Keratinocyte (primary cell): Measurements from ENCODE around the gene GTPBP6. TPM values are rescaled to one million over a fixed set of nuclear protein-coding genes. Genes with fewer than 3 reads are reported as not detected.

ENCODE experiments used
- DNase-seq: peaks from one replicate; pipeline ENCODE4 v3.0.0-alpha.2; 2011; ENCODE audit warnings: low read depth, missing footprints, low spot score
- FAIRE-seq: peaks from 2 replicates; lab custom pipeline; 2011; peaks lifted over from hg19 to GRCh38; lab: Jason Lieb, UNC
- H2AFZ ChIP-seq: 2 replicates; pipeline ENCODE4 v1.6.0; 2012; ENCODE audit warnings: low read length, control low read depth, inconsistent platforms; ENCODE audit not compliant: control insufficient read depth
- H3K27ac ChIP-seq: 2 replicates; pipeline ENCODE4 v1.5.1; 2011; ENCODE audit warnings: low read length; ENCODE audit not compliant: control insufficient read depth, insufficient read depth
- H3K27me3 ChIP-seq: 3 replicates; pipeline ENCODE4 v1.6.0; 2011; ENCODE audit warnings: low read length; ENCODE audit not compliant: control insufficient read depth, insufficient read depth; ENCODE audit errors: extremely low read depth
- H3K36me3 ChIP-seq, 2 experiments: 2 replicates in 1 of 2; 3 replicates in 1 of 2; pipeline ENCODE4 v1.5.1; 2011; ENCODE audit warnings: low read length in 2 of 2, mild to moderate bottlenecking in 1 of 2; ENCODE audit not compliant: control insufficient read depth in 2 of 2, insufficient read depth in 2 of 2; ENCODE audit errors: extremely low read depth in 1 of 2
- H3K4me1 ChIP-seq: 3 replicates; pipeline ENCODE4 v1.5.1; 2011; ENCODE audit warnings: low read length; ENCODE audit not compliant: control insufficient read depth, insufficient read depth; ENCODE audit errors: extremely low read depth
- H3K4me2 ChIP-seq: 3 replicates; pipeline ENCODE4 v1.6.0; 2011; ENCODE audit warnings: low read depth, low read length; ENCODE audit not compliant: control insufficient read depth, insufficient read depth; ENCODE audit errors: extremely low read depth
- H3K4me3 ChIP-seq, 3 experiments: fragments of 200-600 bp in 1 of 3; sonication (generic) in 1 of 3; 2 replicates in 2 of 3; 3 replicates in 1 of 3; pipeline ENCODE4 v1.5.1; 2011 to 2016; ENCODE audit warnings: low read length in 3 of 3, mild to moderate bottlenecking in 3 of 3, control low read depth in 2 of 3, inconsistent platforms in 1 of 3, low read depth in 1 of 3, mixed read lengths in 1 of 3, mixed run types in 1 of 3, moderate library complexity in 1 of 3; ENCODE audit not compliant: control insufficient read depth in 2 of 3, insufficient read depth in 2 of 3; ENCODE audit errors: extremely low read depth in 1 of 3
- H3K79me2 ChIP-seq: 2 replicates; pipeline ENCODE4 v1.6.0; 2012; ENCODE audit warnings: low read length; ENCODE audit not compliant: control insufficient read depth, insufficient read depth
- H3K9ac ChIP-seq: 3 replicates; pipeline ENCODE4 v1.6.0; 2011; ENCODE audit warnings: low read length; ENCODE audit not compliant: control insufficient read depth, insufficient read depth; ENCODE audit errors: extremely low read depth
- H3K9me1 ChIP-seq: 3 replicates; pipeline ENCODE4 v1.6.0; 2011; ENCODE audit warnings: low read length; ENCODE audit not compliant: control insufficient read depth, insufficient read depth; ENCODE audit errors: extremely low read depth
- H3K9me3 ChIP-seq: 2 replicates; pipeline ENCODE4 v1.5.1; 2012; ENCODE audit warnings: low read depth, low read length; ENCODE audit not compliant: control insufficient read depth
- H4K20me1 ChIP-seq: 3 replicates; pipeline ENCODE4 v1.6.0; 2011; ENCODE audit warnings: low read length; ENCODE audit not compliant: control insufficient read depth, insufficient read depth; ENCODE audit errors: extremely low read depth
- EZH2 ChIP-seq: IDR thresholded peaks from one replicate; pipeline ENCODE4 v1.6.1; 2012; ENCODE audit warnings: inconsistent platforms, mild to moderate bottlenecking, low read length, moderate library complexity
- dilution Hi-C: fragments of 300-500 bp; cut with MboI; formaldehyde crosslinking; loops from one replicate; pipeline ENCODE4 v1.7.0; 2020; ENCODE audit warnings: low sequenced_read_pairs; ENCODE audit not compliant: extremely low pct_ligation_motif_present
- polyA plus RNA-seq, 5 experiments: library from polyadenylated mRNA; depleted of rRNA in 3 of 5; stranded (reverse) in 3 of 5; stranded (forward) in 1 of 5; unstranded in 1 of 5; fragments of >200 nt; gene quantifications; 1 replicate in 1 of 5; 2 replicates in 3 of 5; 3 replicates in 1 of 5; pipeline versions ENCODE4 v1.2.1 to v1.2.3, GENCODE V29; 2011 to 2012; ENCODE audit warnings: missing spikeins in 2 of 5, low read depth in 1 of 5, low replicate concordance in 1 of 5
- TF ChIP-seq, protein P1 (sequence below), 3 experiments: IDR thresholded peaks in 1 of 3; conservative IDR thresholded peaks in 1 of 3; optimal IDR thresholded peaks in 1 of 3; 2 replicates in 2 of 3; 3 replicates in 1 of 3; pipeline versions ENCODE3 to v1.5.1; 2011; ENCODE audit warnings: low read length in 3 of 3, mild to moderate bottlenecking in 3 of 3, moderate library complexity in 2 of 3, control low read depth in 1 of 3, inconsistent platforms in 1 of 3; ENCODE audit not compliant: insufficient read depth in 2 of 3; ENCODE audit errors: extremely low read depth in 1 of 3

Gene GTPBP6
- polyA plus RNA-seq, 1 donor (not counting 4 experiments of a cell fraction or from before 2014, with no cell fraction given): 16.7 TPM

DNA sequence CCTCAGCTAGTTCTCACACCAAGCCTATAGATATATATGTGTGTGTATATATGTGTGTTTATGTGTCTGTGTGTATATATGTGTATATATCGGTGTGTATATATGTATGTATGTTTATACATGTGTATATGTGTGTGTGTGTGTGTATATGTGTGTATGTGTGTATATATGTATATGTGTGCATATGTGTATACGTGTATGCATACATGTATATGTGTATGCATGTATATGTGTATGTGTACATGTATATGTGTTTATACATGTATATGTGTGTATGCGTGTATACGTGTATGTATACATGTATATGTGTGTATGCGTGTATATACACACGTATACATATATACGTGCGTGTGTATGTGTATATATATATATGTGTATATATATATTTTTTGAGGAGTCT is 18.3 kb downstream of the GTPBP6 start:
- H3K36me3 ChIP-seq: peaks cover 8 to 12% of the 10 kb centered on the region in 2 experiments
- no peak overlapping the region for H3K4me2 ChIP-seq
- dilution Hi-C loops: no loop called here
- TF ChIP-seq EZH2: no peak
- TF ChIP-seq, protein P1, sequence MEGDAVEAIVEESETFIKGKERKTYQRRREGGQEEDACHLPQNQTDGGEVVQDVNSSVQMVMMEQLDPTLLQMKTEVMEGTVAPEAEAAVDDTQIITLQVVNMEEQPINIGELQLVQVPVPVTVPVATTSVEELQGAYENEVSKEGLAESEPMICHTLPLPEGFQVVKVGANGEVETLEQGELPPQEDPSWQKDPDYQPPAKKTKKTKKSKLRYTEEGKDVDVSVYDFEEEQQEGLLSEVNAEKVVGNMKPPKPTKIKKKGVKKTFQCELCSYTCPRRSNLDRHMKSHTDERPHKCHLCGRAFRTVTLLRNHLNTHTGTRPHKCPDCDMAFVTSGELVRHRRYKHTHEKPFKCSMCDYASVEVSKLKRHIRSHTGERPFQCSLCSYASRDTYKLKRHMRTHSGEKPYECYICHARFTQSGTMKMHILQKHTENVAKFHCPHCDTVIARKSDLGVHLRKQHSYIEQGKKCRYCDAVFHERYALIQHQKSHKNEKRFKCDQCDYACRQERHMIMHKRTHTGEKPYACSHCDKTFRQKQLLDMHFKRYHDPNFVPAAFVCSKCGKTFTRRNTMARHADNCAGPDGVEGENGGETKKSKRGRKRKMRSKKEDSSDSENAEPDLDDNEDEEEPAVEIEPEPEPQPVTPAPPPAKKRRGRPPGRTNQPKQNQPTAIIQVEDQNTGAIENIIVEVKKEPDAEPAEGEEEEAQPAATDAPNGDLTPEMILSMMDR (optimal IDR thresholded peaks at IDR 0.05 in 1 of 3, IDR thresholded peaks at IDR 0.05 in 1 of 3, conservative IDR thresholded peaks at IDR 0.05 in 1 of 3; ENCODE audit: extremely low read depth in 1 of 3, insufficient read depth in 2 of 3, low read length in 3 of 3): no peak
- no peak overlapping the region for H3K4me3 ChIP-seq
- FAIRE-seq: no peak
- H3K4me1 ChIP-seq: no peaks in the 10 kb centered on the region
- no peak overlapping the region for H2AFZ ChIP-seq
- no peak overlapping the region for H3K27ac ChIP-seq
- no peak overlapping the region for H3K9ac ChIP-seq
- no peak for DNase-seq
- no peaks in the 10 kb centered on the region for H3K9me3 ChIP-seq
- H3K9me1 ChIP-seq: no peaks in the 10 kb centered on the region
- H4K20me1 ChIP-seq: no peaks in the 10 kb centered on the region
- H3K27me3 ChIP-seq: no peaks in the 10 kb centered on the region
- H3K79me2 ChIP-seq: no peaks in the 10 kb centered on the region

DNA sequence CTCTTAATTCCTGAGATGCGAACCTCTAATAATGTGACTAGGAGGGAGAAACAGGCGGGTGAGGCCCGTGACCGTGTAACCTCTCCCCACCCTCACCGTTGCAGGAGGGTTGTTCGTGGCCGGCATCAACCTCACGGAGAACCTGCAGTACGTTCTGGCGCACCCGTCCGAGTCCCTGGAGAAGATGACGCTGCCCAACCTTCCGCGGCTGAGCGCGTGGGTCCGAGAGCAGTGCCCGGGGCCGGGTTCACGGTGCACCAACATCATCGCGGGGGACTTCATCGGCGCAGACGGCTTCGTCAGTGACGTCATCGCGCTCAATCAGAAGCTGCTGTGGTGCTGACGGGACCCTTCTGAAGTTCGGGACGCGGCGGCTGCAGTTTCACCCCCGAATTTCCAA is 19.6 kb downstream of the GTPBP6 start:
- no peak overlapping the region for H3K27ac ChIP-seq
- H3K9ac ChIP-seq: no peak overlapping the region
- H3K4me2 ChIP-seq: no peak overlapping the region
- no peaks in the 10 kb centered on the region for H4K20me1 ChIP-seq
- H3K27me3 ChIP-seq: no peaks in the 10 kb centered on the region
- H3K9me1 ChIP-seq: no peaks in the 10 kb centered on the region
- no peak overlapping the region for H3K4me3 ChIP-seq
- dilution Hi-C loops: no loop called here
- H2AFZ ChIP-seq: no peak overlapping the region
- DNase-seq (no peak), FAIRE-seq (no peak)
- no peaks in the 10 kb centered on the region for H3K4me1 ChIP-seq
- TF ChIP-seq, protein P1 (optimal IDR thresholded peaks at IDR 0.05 in 1 of 3, IDR thresholded peaks at IDR 0.05 in 1 of 3, conservative IDR thresholded peaks at IDR 0.05 in 1 of 3; ENCODE audit: extremely low read depth in 1 of 3, insufficient read depth in 2 of 3, low read length in 3 of 3): no peak
- TF ChIP-seq EZH2: no peak
- H3K9me3 ChIP-seq: no peaks in the 10 kb centered on the region
- no peaks in the 10 kb centered on the region for H3K79me2 ChIP-seq
- H3K36me3 ChIP-seq: peaks cover 6% of the 10 kb centered on the region in 2 experiments
